A549 (cell line): ENCODE measurements around the gene NKD1. TPM values are rescaled to one million over a fixed set of nuclear protein-coding genes. Genes with fewer than 3 reads are reported as not detected.

Experiments used
- ATAC-seq, 2 experiments: fragments of 200-7000 bp in 1 of 2; fragments of >200 bp in 1 of 2; cut with Nextera tagmentation in 1 of 2; cut with Tn5 transposase in 1 of 2; 3 replicates each; pipeline versions ENCODE4 v1.8.0 to v1.9.1; 2018 to 2020; ENCODE audit warnings: mild to moderate bottlenecking in 1 of 2, moderate library complexity in 1 of 2
- CTCF ChIA-PET: fragments of 300-600 bp; sonication (Branson Sonifier 250); formaldehyde crosslinking; extraction: SDS; loops from one replicate; lab custom pipeline; 2021; ENCODE audit warnings: antibody characterized with exemption, inconsistent platforms; lab: Yijun Ruan, JAX
- POLR2A ChIA-PET: fragments of 350-600 bp; formaldehyde crosslinking; extraction: SDS; loops from one replicate; lab custom pipeline; 2021; ENCODE audit warnings: antibody characterized with exemption, inconsistent platforms; lab: Yijun Ruan, JAX
- DNase-seq, 2 experiments: peaks; one replicate each; pipeline versions ENCODE4 v3.0.0 to v3.0.0-alpha.2; 2011 to 2016; ENCODE audit warnings: low read depth in 1 of 2, low spot score in 1 of 2
- FAIRE-seq: peaks from 2 replicates; lab custom pipeline; 2011; peaks lifted over from hg19 to GRCh38; lab: Jason Lieb, UNC
- H3K27ac ChIP-seq, 2 experiments: fragments of >200 bp; sonication (Bioruptor Twin); formaldehyde crosslinking; 3 replicates each; pipeline ENCODE4 v1.5.1; 2016 to 2017
- H3K4me1 ChIP-seq: fragments of >200 bp; sonication (Bioruptor Twin); formaldehyde crosslinking; 3 replicates; pipeline ENCODE4 v1.6.1; 2016
- H3K4me2 ChIP-seq: fragments of >200 bp; sonication (Bioruptor Twin); formaldehyde crosslinking; 3 replicates; pipeline ENCODE4 v1.6.1; 2016
- H3K4me3 ChIP-seq: fragments of >200 bp; sonication (Bioruptor Twin); formaldehyde crosslinking; 3 replicates; pipeline ENCODE4 v1.5.1; 2016
- H3K9me3 ChIP-seq: fragments of >200 bp; sonication (Bioruptor Twin); formaldehyde crosslinking; 3 replicates; pipeline ENCODE4 v1.6.1; 2016
- BHLHE40 ChIP-seq: IDR thresholded peaks from 2 replicates; pipeline ENCODE4 v1.6.1; 2012; ENCODE audit warnings: low read depth, low read length, inconsistent platforms
- CHD2 ChIP-seq: fragments of 150-350 bp; IDR thresholded peaks from 2 replicates; pipeline ENCODE4 v1.6.1; 2014; ENCODE audit warnings: low read length; ENCODE audit not compliant: partially characterized antibody
- CHD4 ChIP-seq: fragments of 200-600 bp; sonication (generic); IDR thresholded peaks from 2 replicates; pipeline ENCODE4 v1.6.1; 2016; ENCODE audit warnings: antibody characterized with exemption, mild to moderate bottlenecking, borderline replicate concordance
- CTCF ChIP-seq: fragments of >200 bp; sonication (Bioruptor Twin); formaldehyde crosslinking; IDR thresholded peaks from 3 replicates; pipeline ENCODE4 v1.5.1; 2016
- EHMT2 ChIP-seq: fragments of 200-600 bp; sonication (generic); IDR thresholded peaks from 2 replicates; pipeline ENCODE4 v1.6.1; 2016; ENCODE audit warnings: antibody characterized with exemption, low read depth, mild to moderate bottlenecking, moderate library complexity
- FOXS1 ChIP-seq: fragments of 250-450 bp; sonication (Bioruptor Pico); IDR thresholded peaks from 2 replicates; pipeline ENCODE4 v1.5.0; 2020; ENCODE audit warnings: mild to moderate bottlenecking, moderate library complexity
- HDAC2 ChIP-seq: fragments of 200-600 bp; sonication (generic); IDR thresholded peaks from 2 replicates; pipeline ENCODE4 v1.6.1; 2016
- HEYL ChIP-seq: fragments of 250-450 bp; sonication (Bioruptor Pico); IDR thresholded peaks from 2 replicates; pipeline ENCODE4 v1.8.0; 2021; ENCODE audit warnings: mild to moderate bottlenecking, moderate library complexity
- HOXB13 ChIP-seq: fragments of 250-450 bp; sonication (Bioruptor Pico); IDR thresholded peaks from 2 replicates; pipeline ENCODE4 v1.5.0; 2020; ENCODE audit warnings: low read depth, mild to moderate bottlenecking, moderate library complexity
- JUN ChIP-seq, 2 experiments: fragments of >200 bp; sonication (Bioruptor Twin); formaldehyde crosslinking; IDR thresholded peaks; 2 replicates in 1 of 2; 3 replicates in 1 of 2; pipeline ENCODE4 v1.6.1; 2016 to 2017
- KDM5A ChIP-seq: fragments of 200-600 bp; sonication (generic); IDR thresholded peaks from 2 replicates; pipeline ENCODE4 v1.6.1; 2016; ENCODE audit warnings: antibody characterized with exemption, mild to moderate bottlenecking
- MAFK ChIP-seq: fragments of 450-650 bp; IDR thresholded peaks from 2 replicates; pipeline ENCODE4 v1.6.1; 2014; ENCODE audit not compliant: partially characterized antibody
- MAZ ChIP-seq: fragments of 150-350 bp; IDR thresholded peaks from 2 replicates; pipeline ENCODE4 v1.6.1; 2014; ENCODE audit warnings: antibody characterized with exemption, low read depth, low read length, borderline replicate concordance
- NPAS2 ChIP-seq: fragments of 250-450 bp; sonication (Bioruptor Pico); IDR thresholded peaks from 2 replicates; pipeline ENCODE4 v1.8.0; 2022; ENCODE audit warnings: mild to moderate bottlenecking, moderate library complexity, borderline replicate concordance
- NR3C1 ChIP-seq: fragments of >200 bp; sonication (Bioruptor Twin); formaldehyde crosslinking; IDR thresholded peaks from 3 replicates; pipeline ENCODE4 v1.6.1; 2017
- POLR2A ChIP-seq: IDR thresholded peaks from 2 replicates; pipeline ENCODE4 v1.6.1; 2012; ENCODE audit warnings: mild to moderate bottlenecking, low read length
- RARB ChIP-seq: fragments of 250-450 bp; sonication (Bioruptor Pico); IDR thresholded peaks from 2 replicates; pipeline ENCODE4 v1.8.0; 2021; ENCODE audit warnings: mild to moderate bottlenecking, moderate library complexity
- RFX5 ChIP-seq: fragments of 450-650 bp; IDR thresholded peaks from 2 replicates; pipeline ENCODE4 v1.7.1; 2014; ENCODE audit warnings: antibody characterized with exemption, mild to moderate bottlenecking, moderate library complexity
- USF2 ChIP-seq: fragments of 450-650 bp; IDR thresholded peaks from 2 replicates; pipeline ENCODE4 v1.6.1; 2014; ENCODE audit warnings: antibody characterized with exemption
- ZC3H11A ChIP-seq: fragments of 450-650 bp; IDR thresholded peaks from 2 replicates; pipeline ENCODE4 v1.6.1; 2014; ENCODE audit warnings: antibody characterized with exemption, mild to moderate bottlenecking
- ZFP36 ChIP-seq: fragments of 450-650 bp; IDR thresholded peaks from 2 replicates; pipeline ENCODE4 v1.6.1; 2014; ENCODE audit warnings: borderline replicate concordance; ENCODE audit not compliant: partially characterized antibody
- ZNF302 ChIP-seq: fragments of 250-450 bp; sonication (Bioruptor Pico); IDR thresholded peaks from 2 replicates; pipeline ENCODE4 v1.9.0; 2021; ENCODE audit warnings: inconsistent platforms, mild to moderate bottlenecking, moderate library complexity
- ZSCAN20 ChIP-seq: fragments of 250-450 bp; sonication (Bioruptor Pico); IDR thresholded peaks from 2 replicates; pipeline ENCODE4 v1.8.0; 2022; ENCODE audit warnings: mild to moderate bottlenecking, moderate library complexity
- WGBS: methylation state at CpG from one replicate; pipeline ENCODE4 v1.1.6; 2017; ENCODE audit errors: missing lambda C conversion rate; 5-methylcytosine and 5-hydroxymethylcytosine counted together
- polyA plus RNA-seq, 4 experiments: library from polyadenylated mRNA; depleted of rRNA in 3 of 4; stranded (reverse); fragments of >200 nt; fragmentation: RNase III in 1 of 4; extraction: RNeasy Plus Mini Kit Qiagen cat#74134 plus additional on column Dnase treatment in 1 of 4; gene quantifications; 2 replicates in 3 of 4; 3 replicates in 1 of 4; pipeline ENCODE4 v1.2.3, GENCODE V29; 2011 to 2017
- TF ChIP-seq, protein P1 (sequence below): IDR thresholded peaks from 2 replicates; pipeline ENCODE4 v1.6.1; 2012; ENCODE audit warnings: low read depth, borderline replicate concordance
- TF ChIP-seq, protein P2 (sequence below): IDR thresholded peaks from 2 replicates; pipeline ENCODE4 v1.6.1; 2012
- TF ChIP-seq, protein P3 (sequence below): fragments of 250-450 bp; sonication (Bioruptor Pico); IDR thresholded peaks from 2 replicates; pipeline ENCODE4 v1.5.0; 2020; ENCODE audit warnings: low read depth, mild to moderate bottlenecking, moderate library complexity
- TF ChIP-seq, protein P4 (sequence below): IDR thresholded peaks from 2 replicates; pipeline ENCODE4 v1.6.1; 2012

Gene NKD1
- polyA plus RNA-seq, 2 of the 4 experiments (the other 2 are of a cell fraction) = 0.10 to 0.19 TPM

GRCh38 chr16:50667497-50668367 lies 119.5 kb downstream of the NKD1 start:
- no peak for DNase-seq
- no peak overlapping the region for H3K4me3 ChIP-seq
- no peak for FAIRE-seq
- peaks cover 25% of the 10 kb centered on the region for H3K9me3 ChIP-seq
- TF ChIP-seq HOXB13 (CRISPR knock-in tag) (no peak), NPAS2 (CRISPR knock-in tag) (no peak), FOXS1 (CRISPR knock-in tag) (no peak), BHLHE40 (no peak), CTCF (no peak), CHD2 (no peak), RFX5 (no peak), ZC3H11A (no peak), ZNF302 (no peak), ZFP36 (no peak), ZSCAN20 (CRISPR knock-in tag) (no peak), USF2 (no peak), POLR2A (no peak), JUN (IDR thresholded peaks at IDR 0.05) (no peak), MAFK (no peak), RARB (no peak), HEYL (CRISPR knock-in tag) (no peak), CHD4 (no peak)
- TF ChIP-seq, protein P1, sequence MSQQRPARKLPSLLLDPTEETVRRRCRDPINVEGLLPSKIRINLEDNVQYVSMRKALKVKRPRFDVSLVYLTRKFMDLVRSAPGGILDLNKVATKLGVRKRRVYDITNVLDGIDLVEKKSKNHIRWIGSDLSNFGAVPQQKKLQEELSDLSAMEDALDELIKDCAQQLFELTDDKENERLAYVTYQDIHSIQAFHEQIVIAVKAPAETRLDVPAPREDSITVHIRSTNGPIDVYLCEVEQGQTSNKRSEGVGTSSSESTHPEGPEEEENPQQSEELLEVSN = no peak
- TF ChIP-seq, protein P2, sequence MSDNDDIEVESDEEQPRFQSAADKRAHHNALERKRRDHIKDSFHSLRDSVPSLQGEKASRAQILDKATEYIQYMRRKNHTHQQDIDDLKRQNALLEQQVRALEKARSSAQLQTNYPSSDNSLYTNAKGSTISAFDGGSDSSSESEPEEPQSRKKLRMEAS = no peak
- ATAC-seq = no peak
- H3K4me1 ChIP-seq = no peaks in the 10 kb centered on the region
- ChIA-PET POLR2A (no interaction called here), CTCF (interaction anchor here (0.8 to 8.5 kb wide), 12 partner anchors 8 to 1260 kb away, joined by 3 to 132 read pairs (median 7); partner anchors contain the start of gene SNX20)
- no peak overlapping the region for H3K27ac ChIP-seq
- WGBS = 65% methylated on average over 19 of the region's 21 CpGs
- H3K4me2 ChIP-seq = no peak overlapping the region

GRCh38 chr16:50668368-50669008 lies 120.3 kb downstream of the NKD1 start:
- ChIA-PET CTCF (interaction anchor here (0.7 to 8.5 kb wide), 13 partner anchors 7 to 1261 kb away, joined by 3 to 132 read pairs (median 7); partner anchors contain the start of gene SNX20), POLR2A (no interaction called here)
- H3K27ac ChIP-seq = no peak overlapping the region
- 46% methylated on average over 5 of the region's 5 CpGs for WGBS
- ATAC-seq (no peak), DNase-seq (no peak), FAIRE-seq (no peak)
- no peak overlapping the region for H3K4me2 ChIP-seq
- H3K4me3 ChIP-seq = no peak overlapping the region
- H3K9me3 ChIP-seq = peaks cover 30% of the 10 kb centered on the region
- H3K4me1 ChIP-seq = no peaks in the 10 kb centered on the region
- TF ChIP-seq MAFK (no peak), POLR2A (no peak), KDM5A (no peak), EHMT2 (no peak), CTCF (no peak), JUN (IDR thresholded peaks at IDR 0.05) (no peak), HDAC2 (no peak), NR3C1 (no peak), ZSCAN20 (CRISPR knock-in tag) (no peak), MAZ (no peak)
- TF ChIP-seq, protein P3, sequence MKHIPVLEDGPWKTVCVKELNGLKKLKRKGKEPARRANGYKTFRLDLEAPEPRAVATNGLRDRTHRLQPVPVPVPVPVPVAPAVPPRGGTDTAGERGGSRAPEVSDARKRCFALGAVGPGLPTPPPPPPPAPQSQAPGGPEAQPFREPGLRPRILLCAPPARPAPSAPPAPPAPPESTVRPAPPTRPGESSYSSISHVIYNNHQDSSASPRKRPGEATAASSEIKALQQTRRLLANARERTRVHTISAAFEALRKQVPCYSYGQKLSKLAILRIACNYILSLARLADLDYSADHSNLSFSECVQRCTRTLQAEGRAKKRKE (CRISPR knock-in tag) = no peak
- TF ChIP-seq, protein P4, sequence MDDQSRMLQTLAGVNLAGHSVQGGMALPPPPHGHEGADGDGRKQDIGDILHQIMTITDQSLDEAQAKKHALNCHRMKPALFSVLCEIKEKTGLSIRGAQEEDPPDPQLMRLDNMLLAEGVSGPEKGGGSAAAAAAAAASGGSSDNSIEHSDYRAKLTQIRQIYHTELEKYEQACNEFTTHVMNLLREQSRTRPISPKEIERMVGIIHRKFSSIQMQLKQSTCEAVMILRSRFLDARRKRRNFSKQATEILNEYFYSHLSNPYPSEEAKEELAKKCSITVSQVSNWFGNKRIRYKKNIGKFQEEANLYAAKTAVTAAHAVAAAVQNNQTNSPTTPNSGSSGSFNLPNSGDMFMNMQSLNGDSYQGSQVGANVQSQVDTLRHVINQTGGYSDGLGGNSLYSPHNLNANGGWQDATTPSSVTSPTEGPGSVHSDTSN = no peak
- TF ChIP-seq, protein P1 = no peak
